Measurements from ENCODE around the gene XCR1. TPM values are rescaled to one million over a fixed set of nuclear protein-coding genes. Genes with fewer than 3 reads are reported as not detected.

Gene XCR1
- total and polyA plus RNA-seq, 2 experiments from 2014 or later, result 0.27 to 0.30 TPM

DNA sequence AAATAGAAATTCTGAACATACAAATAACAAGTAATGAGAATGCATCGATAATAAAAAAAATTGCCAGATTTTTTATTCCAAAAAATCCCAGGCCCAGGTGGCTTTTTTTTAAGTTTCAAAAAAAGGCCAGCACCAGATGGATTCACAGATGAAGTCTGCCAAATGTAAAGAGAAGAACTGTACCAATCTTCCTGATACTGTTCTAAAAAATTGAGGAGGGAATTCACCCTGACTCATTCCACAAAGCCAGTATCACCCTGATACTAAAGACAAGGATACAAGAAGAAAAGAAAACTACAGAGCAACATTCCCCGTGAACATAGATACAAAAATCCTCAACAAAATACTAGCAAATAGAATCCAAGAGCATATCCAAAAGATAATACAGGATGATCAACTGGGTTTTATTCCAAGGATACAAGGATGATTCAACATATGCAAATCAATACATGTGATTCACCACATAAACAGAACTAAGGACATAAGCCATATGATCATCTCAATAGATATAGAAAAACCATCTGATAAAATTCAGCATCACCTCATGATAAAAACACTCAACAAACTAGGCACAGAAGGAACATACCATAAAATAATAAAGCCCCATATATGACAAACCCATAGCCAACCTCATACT is 44.1 kb upstream of the XCR1 start:
- no peak overlapping the region for H3K4me3 ChIP-seq
- H3K4me2 ChIP-seq, result no peak overlapping the region
- no peak overlapping the region for H2AFZ ChIP-seq
- no peaks in the 10 kb centered on the region for H4K20me1 ChIP-seq (ENCODE audit: insufficient read depth, poor library complexity, severe bottlenecking)
- H3K79me2 ChIP-seq, result no peaks in the 10 kb centered on the region
- H3K27me3 ChIP-seq, result no peaks in the 10 kb centered on the region
- 98% methylated on average over 2 of the region's 2 CpGs for WGBS (ENCODE audit: low lambda C conversion rate, missing lambda C conversion rate)
- no peaks in the 10 kb centered on the region for H3K9me2 ChIP-seq (replicated peaks; ENCODE audit: insufficient read depth)
- DNase-seq (ENCODE audit: low spot score), result no peak
- no peak overlapping the region for H3K27ac ChIP-seq
- TF ChIP-seq EZH2phosphoT487 (IDR thresholded peaks at IDR 0.05; ENCODE audit: low read depth, severe bottlenecking, unreplicated experiment) (no peak), EZH2 (IDR thresholded peaks at IDR 0.05; ENCODE audit: borderline replicate concordance) (no peak)
- TF ChIP-seq, protein P1, sequence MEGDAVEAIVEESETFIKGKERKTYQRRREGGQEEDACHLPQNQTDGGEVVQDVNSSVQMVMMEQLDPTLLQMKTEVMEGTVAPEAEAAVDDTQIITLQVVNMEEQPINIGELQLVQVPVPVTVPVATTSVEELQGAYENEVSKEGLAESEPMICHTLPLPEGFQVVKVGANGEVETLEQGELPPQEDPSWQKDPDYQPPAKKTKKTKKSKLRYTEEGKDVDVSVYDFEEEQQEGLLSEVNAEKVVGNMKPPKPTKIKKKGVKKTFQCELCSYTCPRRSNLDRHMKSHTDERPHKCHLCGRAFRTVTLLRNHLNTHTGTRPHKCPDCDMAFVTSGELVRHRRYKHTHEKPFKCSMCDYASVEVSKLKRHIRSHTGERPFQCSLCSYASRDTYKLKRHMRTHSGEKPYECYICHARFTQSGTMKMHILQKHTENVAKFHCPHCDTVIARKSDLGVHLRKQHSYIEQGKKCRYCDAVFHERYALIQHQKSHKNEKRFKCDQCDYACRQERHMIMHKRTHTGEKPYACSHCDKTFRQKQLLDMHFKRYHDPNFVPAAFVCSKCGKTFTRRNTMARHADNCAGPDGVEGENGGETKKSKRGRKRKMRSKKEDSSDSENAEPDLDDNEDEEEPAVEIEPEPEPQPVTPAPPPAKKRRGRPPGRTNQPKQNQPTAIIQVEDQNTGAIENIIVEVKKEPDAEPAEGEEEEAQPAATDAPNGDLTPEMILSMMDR (IDR thresholded peaks at IDR 0.05; ENCODE audit: poor library complexity), result no peak
- no peaks in the 10 kb centered on the region for H3K9me3 ChIP-seq (ENCODE audit: low read depth)
- no peaks in the 10 kb centered on the region for H3K4me1 ChIP-seq (ENCODE audit: insufficient read depth)
- no peaks in the 10 kb centered on the region for H3K36me3 ChIP-seq (replicated peaks; ENCODE audit: insufficient read depth, low read depth)

DNA sequence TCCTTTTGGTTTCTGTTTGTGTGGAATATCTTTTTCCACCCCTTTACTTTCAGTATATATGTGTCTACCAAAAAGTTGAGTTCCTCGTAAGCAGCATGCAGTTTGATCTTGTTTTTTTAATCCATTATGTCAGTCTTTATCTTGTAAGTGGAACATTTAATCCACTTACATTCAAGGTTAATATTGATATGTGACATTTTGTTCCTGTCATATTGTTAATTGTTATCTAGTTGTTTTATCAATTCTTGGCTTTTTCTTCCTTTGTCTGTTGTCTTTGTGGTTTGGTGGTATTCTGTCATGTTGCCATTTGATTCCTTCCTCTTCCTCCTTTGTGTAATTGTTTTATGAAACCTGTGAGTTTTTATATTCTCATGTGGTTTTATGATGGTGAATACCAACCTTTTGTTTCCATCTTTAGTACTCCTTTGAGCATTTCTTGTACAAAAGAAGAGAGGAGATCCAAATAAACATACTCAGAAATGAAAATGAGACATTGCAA is 43.4 kb upstream of the XCR1 start:
- DNase-seq (ENCODE audit: low spot score), result no peak
- H3K4me2 ChIP-seq, result no peak overlapping the region
- H3K27ac ChIP-seq, result no peak overlapping the region
- H3K79me2 ChIP-seq, result no peaks in the 10 kb centered on the region
- no peaks in the 10 kb centered on the region for H4K20me1 ChIP-seq (ENCODE audit: insufficient read depth, poor library complexity, severe bottlenecking)
- H3K4me3 ChIP-seq, result no peak overlapping the region
- H3K36me3 ChIP-seq (replicated peaks; ENCODE audit: insufficient read depth, low read depth), result no peaks in the 10 kb centered on the region
- TF ChIP-seq EZH2 (IDR thresholded peaks at IDR 0.05; ENCODE audit: borderline replicate concordance) (no peak), EZH2phosphoT487 (IDR thresholded peaks at IDR 0.05; ENCODE audit: low read depth, severe bottlenecking, unreplicated experiment) (no peak)
- TF ChIP-seq, protein P1 (IDR thresholded peaks at IDR 0.05; ENCODE audit: poor library complexity), result no peak
- no peak overlapping the region for H2AFZ ChIP-seq
- WGBS (ENCODE audit: low lambda C conversion rate, missing lambda C conversion rate), result 80% methylated on average over 1 of the region's 1 CpG
- no peaks in the 10 kb centered on the region for H3K9me3 ChIP-seq (ENCODE audit: low read depth)
- H3K4me1 ChIP-seq (ENCODE audit: insufficient read depth), result no peaks in the 10 kb centered on the region
- no peaks in the 10 kb centered on the region for H3K9me2 ChIP-seq (replicated peaks; ENCODE audit: insufficient read depth)
- no peaks in the 10 kb centered on the region for H3K27me3 ChIP-seq

DNA sequence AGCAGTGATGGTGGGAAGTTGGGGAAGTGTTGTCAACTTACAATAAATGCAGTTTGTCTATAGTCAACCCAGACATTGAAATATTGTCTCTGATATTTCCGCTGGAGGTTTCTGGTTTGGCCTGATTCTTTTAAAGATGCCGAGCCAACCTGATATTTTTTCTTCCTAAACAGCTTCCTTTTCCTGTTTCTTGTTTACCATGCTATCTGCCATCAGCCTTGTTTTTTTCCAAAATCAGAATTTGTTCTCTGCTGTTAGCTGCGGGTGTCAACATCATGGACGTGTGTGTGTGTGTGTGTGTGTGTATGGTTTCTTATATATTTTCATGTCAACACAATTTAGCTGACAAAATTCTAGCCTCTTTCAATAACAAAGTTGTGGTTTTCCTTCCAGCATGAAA is 41.2 kb upstream of the XCR1 start:
- no peak overlapping the region for H2AFZ ChIP-seq
- no peak overlapping the region for H3K4me2 ChIP-seq
- 90% methylated on average over 4 of the region's 4 CpGs for WGBS (ENCODE audit: low lambda C conversion rate, missing lambda C conversion rate)
- H3K9me2 ChIP-seq (replicated peaks; ENCODE audit: insufficient read depth), result no peaks in the 10 kb centered on the region
- H3K27me3 ChIP-seq, result no peaks in the 10 kb centered on the region
- TF ChIP-seq EZH2phosphoT487 (IDR thresholded peaks at IDR 0.05; ENCODE audit: low read depth, severe bottlenecking, unreplicated experiment), result no peak
- no peak overlapping the region for H3K27ac ChIP-seq
- DNase-seq (ENCODE audit: low spot score), result no peak
- no peaks in the 10 kb centered on the region for H3K4me1 ChIP-seq (ENCODE audit: insufficient read depth)
- no peaks in the 10 kb centered on the region for H3K79me2 ChIP-seq
- H3K4me3 ChIP-seq, result no peak overlapping the region
- H3K9me3 ChIP-seq (ENCODE audit: low read depth), result no peaks in the 10 kb centered on the region
- H4K20me1 ChIP-seq (ENCODE audit: insufficient read depth, poor library complexity, severe bottlenecking), result no peaks in the 10 kb centered on the region
- no peaks in the 10 kb centered on the region for H3K36me3 ChIP-seq (replicated peaks; ENCODE audit: insufficient read depth, low read depth)

DNA sequence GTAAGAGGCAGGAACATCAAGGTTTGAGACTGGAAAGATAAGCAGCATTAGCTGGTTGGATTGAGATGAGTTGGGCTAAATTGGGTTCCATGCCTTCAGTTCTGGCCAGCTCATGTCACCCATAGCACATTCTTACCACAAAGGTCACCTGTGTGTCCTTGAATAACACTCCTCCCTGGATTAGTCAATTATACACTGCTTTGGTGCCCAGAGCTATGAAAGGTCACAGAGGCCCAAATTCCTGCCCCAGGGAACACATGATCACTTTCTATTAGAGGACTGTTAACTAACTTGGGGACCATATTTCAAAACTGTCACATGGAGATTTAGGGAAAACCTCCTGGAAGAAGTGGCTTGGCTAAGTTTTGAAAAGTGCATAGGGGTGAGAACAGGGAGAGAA is 40.1 kb upstream of the XCR1 start:
- DNase-seq (ENCODE audit: low spot score), result no peak
- Histone ChIP-seq H3K36me3 (replicated peaks; ENCODE audit: insufficient read depth, low read depth) (no peaks in the 10 kb centered on the region), H2AFZ (no peak overlapping the region), H3K79me2 (no peaks in the 10 kb centered on the region), H4K20me1 (ENCODE audit: insufficient read depth, poor library complexity, severe bottlenecking) (no peaks in the 10 kb centered on the region), H3K9me3 (ENCODE audit: low read depth) (no peaks in the 10 kb centered on the region), H3K27me3 (no peaks in the 10 kb centered on the region), H3K4me2 (no peak overlapping the region), H3K27ac (no peak overlapping the region), H3K4me1 (ENCODE audit: insufficient read depth) (no peaks in the 10 kb centered on the region), H3K4me3 (no peak overlapping the region), H3K9me2 (replicated peaks; ENCODE audit: insufficient read depth) (no peaks in the 10 kb centered on the region)
- TF ChIP-seq EZH2 (IDR thresholded peaks at IDR 0.05; ENCODE audit: borderline replicate concordance) (no peak), EZH2phosphoT487 (IDR thresholded peaks at IDR 0.05; ENCODE audit: low read depth, severe bottlenecking, unreplicated experiment) (no peak)
- TF ChIP-seq, protein P1 (IDR thresholded peaks at IDR 0.05; ENCODE audit: poor library complexity), result no peak
